GM21529 (cell line): ENCODE results near the gene A2M.

ENCODE experiments used
- ATAC-seq: cut with Tn5 transposase; IDR thresholded peaks from one replicate; pipeline ENCODE4 v1.9.1; 2021; ENCODE audit not compliant: unreplicated experiment

The A2M gene

DNA sequence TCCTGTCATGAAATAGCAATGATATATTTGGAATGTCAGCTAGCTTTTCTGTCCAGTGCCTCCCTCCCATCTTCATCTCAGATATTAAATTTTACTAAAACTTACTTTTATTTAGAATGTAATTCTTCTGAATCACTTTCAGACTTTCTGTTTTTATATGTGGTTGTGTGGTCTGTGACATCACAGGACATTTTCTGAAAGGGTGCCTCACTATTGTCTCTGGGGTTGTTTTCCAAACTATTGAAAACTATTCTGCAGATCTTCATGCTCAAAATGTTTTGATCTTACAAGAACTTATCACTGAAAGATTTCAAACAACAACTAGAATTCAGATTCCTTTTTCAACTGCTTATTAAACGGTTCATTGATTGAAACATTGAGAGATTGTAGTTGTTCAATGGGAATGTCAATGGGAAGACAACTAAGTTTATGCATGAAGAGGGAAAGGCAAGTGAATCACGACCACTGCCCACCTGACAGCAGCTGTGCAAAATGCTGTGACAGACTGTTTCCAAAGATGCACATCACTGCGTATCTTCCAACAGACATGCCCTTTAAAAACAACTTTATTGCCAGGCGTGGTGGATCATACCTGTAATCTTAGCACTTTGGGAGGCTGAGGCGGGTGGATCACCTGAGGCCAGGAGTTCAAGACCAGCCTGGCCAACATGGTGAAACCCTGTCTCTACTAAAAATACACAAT lies 75.1 kb downstream of the A2M start:
- no peak for ATAC-seq

DNA sequence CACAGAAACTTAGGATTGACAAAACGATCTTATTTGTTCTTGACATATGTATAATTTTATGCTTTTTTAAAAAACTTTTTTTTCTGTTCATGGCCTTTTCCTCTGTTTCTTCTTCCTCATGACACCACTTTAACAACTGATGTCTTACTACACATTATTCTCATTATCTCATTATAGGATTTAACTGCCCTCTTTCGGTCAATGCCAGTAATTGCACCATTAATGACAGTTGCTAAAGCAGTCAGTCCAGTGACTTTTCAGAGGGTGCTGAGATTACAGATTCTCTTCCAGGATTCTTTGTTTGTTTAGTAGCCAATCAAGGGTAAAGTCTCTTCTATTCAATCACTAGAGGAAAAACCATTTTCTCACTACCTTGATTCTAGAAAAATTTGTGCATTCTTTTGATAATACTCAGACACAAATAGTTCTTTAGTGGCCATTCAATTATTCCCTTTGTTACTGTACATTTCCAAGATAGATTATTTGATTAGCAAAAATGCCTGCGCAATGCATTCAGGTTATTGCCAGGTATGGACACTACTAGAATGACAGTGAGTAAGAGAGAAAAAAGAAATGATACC lies 76.2 kb downstream of the A2M start:
- no peak for ATAC-seq

DNA sequence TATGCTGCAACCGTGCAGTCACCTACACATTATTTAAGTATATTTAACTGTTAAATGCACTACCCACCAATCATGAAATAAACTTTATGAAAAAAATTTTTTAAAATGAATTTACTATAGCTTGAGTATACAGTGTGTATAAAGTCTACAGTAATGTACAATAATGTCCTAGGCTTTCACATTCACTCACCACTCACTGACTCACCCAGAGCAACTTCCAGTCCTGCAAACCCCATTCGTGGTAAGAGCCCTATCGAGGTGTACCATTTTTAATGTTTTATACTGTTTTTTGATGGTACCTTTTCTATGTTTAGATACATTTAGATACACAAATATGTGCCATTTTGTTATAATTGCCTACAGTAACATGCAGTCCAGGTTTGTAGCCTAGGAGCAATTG lies 78.3 kb downstream of the A2M start:
- ATAC-seq, result no peak

DNA sequence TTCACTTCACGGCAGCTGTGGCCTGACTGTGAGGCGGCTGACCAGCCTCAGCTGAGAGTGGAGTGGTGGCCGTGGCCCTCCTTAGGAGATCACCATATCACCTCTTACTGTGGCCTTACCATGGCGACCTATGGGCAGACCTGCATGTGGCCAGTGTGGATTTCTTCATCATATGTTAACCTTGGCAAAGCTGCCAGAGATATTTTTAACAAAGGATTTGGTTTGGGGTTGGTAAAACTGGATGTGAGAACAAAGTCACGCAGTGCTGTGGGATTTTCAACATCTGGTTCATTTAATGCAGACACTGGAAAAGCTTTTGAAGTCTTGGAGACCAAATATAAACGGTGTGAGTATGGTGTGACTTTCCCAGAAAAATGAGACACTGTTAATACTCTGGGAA lies 79.5 kb downstream of the A2M start:
- ATAC-seq, result no peak

DNA sequence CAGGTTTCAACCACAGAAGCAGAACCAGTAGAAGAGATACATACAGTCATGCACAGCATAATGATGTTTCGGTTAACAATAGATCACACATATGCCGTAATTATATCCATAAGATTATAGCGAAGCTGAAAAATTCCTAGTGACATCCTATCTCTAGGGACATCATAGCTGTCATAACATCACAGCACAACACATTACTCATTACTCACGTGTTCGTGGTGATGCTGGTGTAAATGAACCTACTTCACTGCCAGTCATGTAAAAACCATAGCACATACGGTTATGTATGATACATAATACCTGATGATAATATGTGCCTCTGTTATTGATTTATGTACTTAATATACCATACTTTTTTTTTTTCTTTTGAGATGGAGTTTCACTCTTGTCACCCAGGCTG lies 81.6 kb downstream of the A2M start:
- no peak for ATAC-seq

DNA sequence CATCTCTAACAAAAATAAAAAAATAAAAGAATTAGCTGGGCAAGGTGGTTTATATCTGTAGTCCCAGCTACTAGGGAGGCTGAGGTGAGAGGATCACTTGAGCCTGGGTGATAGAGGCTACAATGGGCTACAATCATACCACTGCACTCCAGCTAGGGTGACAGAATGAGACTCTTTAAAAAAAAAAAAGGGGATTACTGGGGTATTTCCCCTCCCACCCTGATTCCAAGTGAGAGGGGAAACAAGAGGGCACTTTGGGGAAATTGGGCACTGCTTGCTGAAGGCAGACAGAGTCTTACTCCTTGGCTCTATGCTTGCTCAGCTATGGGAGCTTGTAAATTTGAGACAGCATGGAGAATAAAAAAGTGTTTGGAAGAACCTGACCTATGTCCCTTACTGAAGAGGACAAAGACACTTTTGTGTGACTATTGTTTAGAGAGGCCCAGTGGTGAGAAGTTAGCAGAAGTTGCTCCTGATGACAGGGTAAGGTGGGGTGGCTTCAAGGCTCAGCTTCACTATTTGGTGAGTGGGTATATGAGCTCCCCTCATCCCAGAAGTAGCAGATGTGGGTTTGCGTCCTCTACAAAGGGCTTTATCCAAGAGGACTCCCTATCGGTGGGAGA lies 82.3 kb downstream of the A2M start:
- no peak for ATAC-seq

DNA sequence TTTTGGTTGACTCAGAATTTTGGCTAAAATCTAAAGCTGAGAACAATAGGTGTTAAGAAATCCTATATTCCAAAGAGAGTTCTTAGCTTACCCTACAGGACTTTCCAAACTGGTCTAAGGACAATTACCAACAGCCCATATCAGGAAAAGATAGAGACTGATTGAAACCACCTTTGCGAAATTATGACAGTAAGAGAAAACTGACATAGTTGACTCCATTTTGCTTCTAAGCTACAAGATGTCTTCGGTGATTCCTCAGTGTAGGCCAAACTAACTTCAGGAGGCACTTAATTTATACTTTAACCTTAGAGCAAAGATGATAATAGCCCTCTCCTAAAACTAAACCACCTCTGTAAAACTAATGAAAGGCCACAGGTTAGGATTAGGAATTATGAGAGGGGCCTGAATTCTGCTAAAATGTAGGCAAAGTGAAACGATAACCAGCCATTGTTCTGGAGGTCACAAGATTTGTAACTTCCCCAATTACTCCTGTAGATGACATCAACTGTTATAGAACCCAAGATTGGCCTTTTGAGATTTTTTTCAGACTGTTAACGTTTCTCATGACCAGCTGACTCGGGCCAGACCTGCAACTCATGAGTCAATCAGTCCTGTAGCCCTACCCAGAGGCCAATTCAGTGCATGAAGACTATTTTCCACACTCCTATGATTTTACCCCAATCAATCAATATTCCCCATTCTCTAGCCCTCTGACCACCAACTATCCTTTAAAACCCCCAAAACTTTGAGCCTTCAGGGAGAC lies 83.3 kb downstream of the A2M start:
- no peak for ATAC-seq

DNA sequence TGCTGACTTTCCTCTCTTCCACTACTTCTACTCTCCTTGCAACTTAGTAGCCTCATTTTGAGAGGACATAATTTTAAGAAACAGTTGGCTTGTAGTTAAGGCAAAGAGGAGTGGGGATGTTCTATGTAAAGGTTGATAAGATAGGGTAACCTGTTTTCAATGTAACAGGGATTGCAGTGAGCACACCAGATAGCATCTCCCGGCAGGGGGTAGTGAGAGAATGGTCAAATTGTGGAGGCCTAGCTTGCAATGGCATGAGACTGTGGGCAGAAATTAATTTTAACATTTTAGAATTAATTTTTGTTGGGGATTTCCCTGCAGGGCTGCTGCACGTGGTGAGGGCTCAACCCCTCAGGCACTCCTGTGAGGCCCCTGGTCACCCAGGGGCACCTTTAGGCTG lies 84.9 kb downstream of the A2M start:
- no peak for ATAC-seq

DNA sequence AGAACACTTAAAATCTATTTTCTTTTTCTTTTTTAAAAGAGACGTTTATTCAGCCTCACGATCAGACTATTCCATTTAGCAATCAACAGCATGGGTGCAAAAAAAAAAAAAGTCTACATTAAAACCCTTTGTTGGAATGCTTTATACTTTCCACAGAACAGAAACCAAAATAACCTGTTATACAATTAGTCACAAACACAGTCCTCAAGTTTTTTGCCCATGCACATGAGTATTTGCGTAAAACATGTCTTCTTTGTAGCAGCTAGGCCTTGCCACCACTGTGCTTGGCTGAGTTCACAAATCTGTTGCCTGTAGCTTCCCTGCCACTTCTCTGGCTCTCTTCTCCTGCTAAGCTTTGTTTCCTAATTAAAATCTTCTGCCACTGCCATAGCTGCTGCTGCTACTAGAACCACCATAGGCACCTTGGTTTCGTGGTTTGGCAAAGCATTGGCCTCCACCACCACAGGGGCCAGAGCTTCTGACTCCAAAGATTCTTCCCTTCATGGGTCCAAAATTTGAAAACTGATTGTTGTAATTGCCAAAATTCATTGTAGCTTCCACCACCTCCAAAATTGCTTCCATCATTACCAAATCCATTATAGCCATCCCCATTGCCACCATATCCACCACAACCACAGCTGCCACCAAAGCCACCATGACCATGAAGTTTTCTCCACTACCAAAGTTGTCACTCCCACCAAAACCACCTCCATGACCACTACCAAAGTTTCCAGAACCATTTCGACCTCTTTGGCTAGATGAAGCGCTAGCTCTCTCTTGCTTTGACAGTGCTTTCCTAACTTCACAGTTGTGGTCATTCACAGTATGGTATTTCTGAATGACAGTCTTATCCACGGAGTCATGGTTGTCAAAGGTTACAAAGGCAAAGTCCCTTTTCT lies 88.3 kb downstream of the A2M start:
- ATAC-seq, result no peak

DNA sequence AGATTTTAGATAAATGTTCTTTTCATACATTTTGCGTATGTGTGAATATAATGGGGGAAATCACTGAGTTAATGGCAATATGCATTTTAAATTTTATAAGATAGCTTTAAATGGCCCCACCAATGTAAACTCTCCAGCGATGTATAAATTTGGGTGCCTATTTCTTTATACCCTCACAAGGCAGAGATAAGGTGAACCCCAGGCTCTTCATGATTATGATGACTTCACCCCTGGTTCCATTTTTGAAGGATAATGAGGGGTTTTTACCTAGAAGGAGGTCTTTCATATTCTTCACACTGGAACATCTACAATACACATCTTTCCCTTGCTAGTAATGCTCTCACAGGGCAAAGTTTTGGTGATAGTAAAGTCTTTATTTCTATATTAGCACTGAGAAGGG lies 91.2 kb downstream of the A2M start:
- ATAC-seq, result no peak

DNA sequence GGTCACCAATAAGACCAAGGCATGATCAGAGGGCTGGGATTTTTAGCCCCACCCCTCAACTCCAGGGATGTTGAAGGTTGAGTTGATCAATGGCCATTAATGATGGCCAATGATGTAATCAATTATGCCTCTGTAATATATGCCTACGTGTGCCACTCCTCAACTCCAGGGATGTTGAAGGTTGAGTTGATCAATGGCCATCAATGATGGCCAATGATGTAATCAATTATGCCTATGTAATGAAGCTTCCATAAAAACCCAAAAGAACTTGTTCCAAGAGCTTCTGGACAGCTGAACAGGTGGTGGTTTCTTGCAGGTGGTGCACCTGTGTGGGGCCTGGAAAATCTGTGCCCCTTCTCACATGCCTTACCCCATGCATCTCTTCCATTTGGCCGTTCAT lies 93.1 kb downstream of the A2M start:
- ATAC-seq, result no peak
